GM18517 (cell line): ENCODE data around the gene BNC2.
"Not testable (repeated sequence)": the region's sequence is repeated elsewhere in the genome, so short reads cannot be mapped to it uniquely, and the experiment has no call there.

Source experiments
- ATAC-seq: cut with Tn5 transposase; IDR thresholded peaks from one replicate; pipeline ENCODE4 v1.9.1; 2021; ENCODE audit warnings: mild to moderate bottlenecking, moderate library complexity; ENCODE audit not compliant: unreplicated experiment

BNC2 gene

GRCh38 chr9:16870596-16871335, at the start of gene BNC2:
TSS of gene BNC2 (minus strand) at chr9:16870670. CDS start at chr9:16870648, 22 bp downstream.
- ATAC-seq: no peak

GRCh38 chr9:16918920-16919319, 48.5 kb upstream of the BNC2 start:
- ATAC-seq: no peak

- no peak for ATAC-seq
Measured at GRCh38 chr9:16915126-16915831, 44.8 kb upstream of the BNC2 start.

GRCh38 chr9:16912197-16912596, 41.7 kb upstream of the BNC2 start:
- no peak for ATAC-seq

- not testable (repeated sequence) for ATAC-seq
Measured at GRCh38 chr9:16908206-16908605, 37.7 kb upstream of the BNC2 start.

GRCh38 chr9:16904655-16905054, 34.2 kb upstream of the BNC2 start:
- ATAC-seq: no peak

- no peak for ATAC-seq
Measured at GRCh38 chr9:16901590-16901989, 31.1 kb upstream of the BNC2 start.

- ATAC-seq: no peak
Measured at GRCh38 chr9:16899606-16900005, 29.1 kb upstream of the BNC2 start.

- ATAC-seq: no peak
Measured at GRCh38 chr9:16898464-16898863, 28.0 kb upstream of the BNC2 start.

- ATAC-seq: no peak
Measured at GRCh38 chr9:16888594-16888993, 18.1 kb upstream of the BNC2 start.

- ATAC-seq: no peak
Measured at GRCh38 chr9:16885931-16886330, 15.5 kb upstream of the BNC2 start.

- ATAC-seq: no peak
Measured at GRCh38 chr9:16884952-16885513, 14.6 kb upstream of the BNC2 start.

- no peak for ATAC-seq
Measured at GRCh38 chr9:16884373-16884772, 13.9 kb upstream of the BNC2 start.

- no peak for ATAC-seq
Measured at GRCh38 chr9:16883586-16883985, 13.1 kb upstream of the BNC2 start.

GRCh38 chr9:16882440-16882839, 12.0 kb upstream of the BNC2 start:
- ATAC-seq: not testable (repeated sequence)

- ATAC-seq: no peak
Measured at GRCh38 chr9:16879416-16879815, 8.9 kb upstream of the BNC2 start.

- ATAC-seq: no peak
Measured at GRCh38 chr9:16877256-16877655, 6.8 kb upstream of the BNC2 start.

GRCh38 chr9:16873126-16873802, 2.8 kb upstream of the BNC2 start:
- no peak for ATAC-seq

GRCh38 chr9:16871336-16872151, 1.1 kb upstream of the BNC2 start:
- ATAC-seq: no peak

GRCh38 chr9:16869882-16870595, 431 bp downstream of the BNC2 start:
- no peak for ATAC-seq
